Measurements from ENCODE around the gene IRF2BP2.

DNA sequence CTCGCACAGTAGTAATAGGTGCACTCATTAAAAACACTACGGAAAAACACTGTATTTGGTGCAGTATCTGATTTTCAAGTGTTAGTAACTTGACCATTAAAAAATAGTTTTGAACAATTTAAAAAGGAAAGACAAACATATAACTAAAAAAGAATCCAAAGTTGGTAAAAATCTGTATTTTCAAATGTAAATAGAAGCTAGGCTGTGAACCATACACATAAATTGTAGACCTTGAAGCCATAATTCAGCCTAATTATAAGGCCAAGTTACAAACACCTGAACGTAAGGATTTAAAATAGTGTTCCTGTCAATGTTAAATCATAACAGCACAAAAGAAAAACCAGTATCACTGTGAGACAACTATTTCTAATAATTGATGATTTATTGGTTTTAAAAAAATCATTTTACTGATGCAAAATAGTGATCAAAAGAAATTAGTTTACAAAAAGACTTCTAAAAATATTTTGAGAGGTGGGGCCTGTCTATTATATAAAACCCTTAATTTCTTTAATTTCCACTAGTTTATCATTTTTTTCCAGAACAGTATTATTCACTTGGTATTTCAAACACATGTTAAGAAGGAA, 4.5 kb downstream of the IRF2BP2 start:
- TF ChIP-seq, protein P1, sequence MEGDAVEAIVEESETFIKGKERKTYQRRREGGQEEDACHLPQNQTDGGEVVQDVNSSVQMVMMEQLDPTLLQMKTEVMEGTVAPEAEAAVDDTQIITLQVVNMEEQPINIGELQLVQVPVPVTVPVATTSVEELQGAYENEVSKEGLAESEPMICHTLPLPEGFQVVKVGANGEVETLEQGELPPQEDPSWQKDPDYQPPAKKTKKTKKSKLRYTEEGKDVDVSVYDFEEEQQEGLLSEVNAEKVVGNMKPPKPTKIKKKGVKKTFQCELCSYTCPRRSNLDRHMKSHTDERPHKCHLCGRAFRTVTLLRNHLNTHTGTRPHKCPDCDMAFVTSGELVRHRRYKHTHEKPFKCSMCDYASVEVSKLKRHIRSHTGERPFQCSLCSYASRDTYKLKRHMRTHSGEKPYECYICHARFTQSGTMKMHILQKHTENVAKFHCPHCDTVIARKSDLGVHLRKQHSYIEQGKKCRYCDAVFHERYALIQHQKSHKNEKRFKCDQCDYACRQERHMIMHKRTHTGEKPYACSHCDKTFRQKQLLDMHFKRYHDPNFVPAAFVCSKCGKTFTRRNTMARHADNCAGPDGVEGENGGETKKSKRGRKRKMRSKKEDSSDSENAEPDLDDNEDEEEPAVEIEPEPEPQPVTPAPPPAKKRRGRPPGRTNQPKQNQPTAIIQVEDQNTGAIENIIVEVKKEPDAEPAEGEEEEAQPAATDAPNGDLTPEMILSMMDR (IDR thresholded peaks at IDR 0.05) = no peak
- no peak for TF ChIP-seq ZFX (IDR thresholded peaks at IDR 0.05; ENCODE audit: borderline replicate concordance)
